Astrocyte of the cerebellum (primary cell): Measurements from ENCODE around the gene MYOG.
A peak's percentile ranks its signal among the peaks of the same experiment; 100 is the strongest.

Experiments used
- DNase-seq: peaks from one replicate; pipeline ENCODE4 v3.0.0-alpha.2; 2011; ENCODE audit warnings: low read depth
- H3K4me3 ChIP-seq: 2 replicates; pipeline ENCODE4 v1.5.1; 2011; ENCODE audit warnings: mild to moderate bottlenecking, low read depth, low read length, moderate library complexity
- CTCF ChIP-seq: IDR thresholded peaks from 2 replicates; pipeline ENCODE4 v1.5.1; 2012; ENCODE audit warnings: low read length, low read depth, moderate library complexity, mild to moderate bottlenecking; ENCODE audit errors: missing control alignments
- in situ Hi-C: cut with HindIII; loops from 2 replicates; pipeline ENCODE4 v1.10.0; 2017; ENCODE audit warnings: low sequenced_read_pairs

The MYOG gene

DNA sequence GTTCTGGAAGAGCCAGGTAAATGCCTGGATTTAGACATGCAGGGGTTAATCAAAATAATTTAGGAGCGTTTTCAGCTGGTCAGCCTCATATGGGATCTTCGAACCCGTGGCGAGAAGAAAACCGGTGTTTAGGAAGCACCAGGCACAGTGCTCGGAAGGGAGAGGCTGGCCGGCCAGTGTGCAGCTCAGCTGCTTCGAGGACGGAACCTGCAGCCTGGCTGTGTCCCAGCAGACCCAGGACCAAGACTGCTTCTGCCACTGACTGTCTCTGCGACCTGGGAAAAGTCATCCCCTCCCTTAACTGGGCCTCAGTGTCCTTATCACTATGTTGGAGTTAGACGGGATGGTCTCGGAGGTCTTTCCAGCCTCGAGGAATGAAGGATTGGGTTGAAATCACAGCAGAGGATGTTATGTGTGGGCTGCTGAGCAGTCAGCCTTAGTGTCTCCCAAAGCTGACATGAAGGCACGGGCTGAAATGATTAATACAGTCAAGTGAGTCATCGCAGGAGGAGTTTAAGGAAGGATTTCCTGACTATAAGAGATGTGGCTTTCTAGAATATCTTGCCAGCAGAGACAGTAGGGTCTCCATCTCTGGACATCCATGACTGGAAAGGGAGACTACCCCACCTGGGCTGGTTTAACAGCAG is 38.7 kb downstream of the MYOG start:
- TF ChIP-seq CTCF, result no peak
- H3K4me3 ChIP-seq, result no peak overlapping the region
- DNase-seq, result peak; percentile 18
- in situ Hi-C loops, result no loop called here

- H3K4me3 ChIP-seq, result no peak overlapping the region
- in situ Hi-C loops, result no loop called here
- no peak for TF ChIP-seq CTCF
- no peak for DNase-seq
These were observed 39.8 kb downstream of the MYOG start for GRCh38 chr1:203045821-203046594.

- no peak overlapping the region for H3K4me3 ChIP-seq
- in situ Hi-C loops, result no loop called here
- no peak for DNase-seq
- TF ChIP-seq CTCF, result no peak
These were observed 40.5 kb downstream of the MYOG start for GRCh38 chr1:203045336-203045735.

- no peak for DNase-seq
- in situ Hi-C loops, result no loop called here
- no peak overlapping the region for H3K4me3 ChIP-seq
- TF ChIP-seq CTCF, result no peak
These were observed 41.1 kb downstream of the MYOG start for GRCh38 chr1:203044546-203045250.

- H3K4me3 ChIP-seq, result no peak overlapping the region
- in situ Hi-C loops, result no loop called here
- TF ChIP-seq CTCF, result no peak
- DNase-seq, result no peak
These were observed 41.8 kb downstream of the MYOG start for GRCh38 chr1:203043830-203044545.

DNA sequence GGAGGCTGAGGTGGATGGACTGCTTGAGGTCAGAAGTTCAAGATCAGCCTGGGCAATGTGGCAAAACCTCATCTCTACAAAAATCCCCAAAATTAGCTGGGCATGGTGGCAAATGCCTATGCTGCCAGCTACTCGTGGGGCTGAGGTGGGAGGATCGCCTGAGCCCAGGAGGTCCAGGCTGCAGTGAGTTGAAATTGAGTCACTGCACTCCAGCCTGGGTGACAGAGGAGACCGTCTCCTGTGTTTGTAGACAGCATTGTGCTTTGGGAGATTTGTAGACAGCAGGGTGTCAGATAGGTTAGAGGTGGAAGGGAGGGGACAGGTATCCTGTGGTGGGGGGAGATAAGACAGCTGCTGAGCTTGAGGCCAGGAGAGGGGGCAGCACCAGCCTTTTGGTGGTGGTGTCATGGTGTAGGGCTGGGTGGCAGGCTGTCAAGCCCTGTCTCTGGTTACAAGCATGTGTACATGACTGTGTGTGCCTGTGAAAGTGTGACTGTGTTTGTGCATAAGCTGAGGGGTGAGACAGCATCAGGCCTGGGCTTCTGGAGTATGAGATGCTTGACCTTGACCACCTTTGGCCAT is 44.4 kb downstream of the MYOG start:
- H3K4me3 ChIP-seq, result no peak overlapping the region
- no peak for TF ChIP-seq CTCF
- no peak for DNase-seq
- in situ Hi-C loops, result no loop called here
